K562 (cell line): ENCODE data around the gene LIFR. TPM values are rescaled to one million over a fixed set of nuclear protein-coding genes. Genes with fewer than 3 reads are reported as not detected.

Source experiments
- ATAC-seq: fragments of 200-7000 bp; cut with Tn5 transposase; 3 replicates; pipeline ENCODE4 v1.9.1; 2020; ENCODE audit warnings: moderate library complexity
- Bru-seq: library from RNA; stranded (reverse); fragments of 400-500 nt; gene quantifications from one replicate; lab custom pipeline; 2021; lab: Mats Ljungman, UMichigan
- BruChase-seq, 2 experiments: library from RNA; stranded (reverse); fragments of 400-500 nt; gene quantifications; one replicate each; lab custom pipeline; 2021; lab: Mats Ljungman, UMichigan
- BruUV-seq: library from RNA; stranded (reverse); fragments of 400-500 nt; replicated peaks from 2 replicates; lab custom pipeline; 2021; lab: Mats Ljungman, UMichigan
- CTCF ChIA-PET: fragments of 300-600 bp; formaldehyde crosslinking; extraction: SDS; loops from one replicate; lab custom pipeline; 2021; ENCODE audit warnings: low intra/inter-chr PET ratio; lab: Yijun Ruan, JAX
- POLR2A ChIA-PET: fragments of 300-600, 350-650 bp; sonication (Branson Sonifier 250); formaldehyde crosslinking; extraction: SDS; loops from one replicate; lab custom pipeline; 2021; ENCODE audit warnings: antibody characterized with exemption, inconsistent platforms; lab: Yijun Ruan, JAX
- DNase-seq, 4 experiments: peaks; one replicate each; pipeline versions ENCODE4 v3.0.0 to v3.0.0-alpha.2; 2011 to 2018; ENCODE audit warnings: low spot score in 3 of 4, mixed read lengths in 3 of 4; ENCODE audit errors: extremely low read depth in 1 of 4
- FAIRE-seq: peaks from 2 replicates; lab custom pipeline; 2011; peaks lifted over from hg19 to GRCh38; lab: Jason Lieb, UNC
- H2AFZ ChIP-seq: 2 replicates; pipeline ENCODE4 v1.6.0; 2011; ENCODE audit warnings: low read depth, low read length, control low read depth, inconsistent platforms
- H3K27ac ChIP-seq: fragments of 200-600 bp; 3 replicates; pipeline ENCODE4 v1.8.0; 2011; ENCODE audit warnings: low read depth, mild to moderate bottlenecking, control low read depth, inconsistent platforms, low read length, moderate library complexity, mixed read lengths; ENCODE audit errors: extremely low read depth
- H3K27me3 ChIP-seq, 2 experiments: fragments of 300-600 bp in 1 of 2; 2 replicates in 1 of 2; 3 replicates in 1 of 2; pipeline versions ENCODE4 v1.6.0 to v1.8.0; 2011; ENCODE audit warnings: inconsistent platforms in 2 of 2, low read length in 2 of 2, mild to moderate bottlenecking in 1 of 2, mixed read lengths in 1 of 2, moderate library complexity in 1 of 2; ENCODE audit not compliant: control insufficient read depth in 2 of 2, insufficient read depth in 2 of 2
- H3K36me3 ChIP-seq: fragments of 300-600 bp; 3 replicates; pipeline ENCODE4 v1.8.0; 2011; ENCODE audit warnings: mild to moderate bottlenecking, low read length, inconsistent platforms; ENCODE audit not compliant: control insufficient read depth, insufficient read depth
- H3K4me1 ChIP-seq, 2 experiments: fragments of 200-600 bp in 1 of 2; replicated peaks in 1 of 2; 2 replicates in 1 of 2; 3 replicates in 1 of 2; pipeline versions ENCODE4 v1.5.1 to v1.8.0; 2011; ENCODE audit warnings: inconsistent platforms in 2 of 2, low read length in 2 of 2, mild to moderate bottlenecking in 1 of 2, mixed read lengths in 1 of 2, moderate library complexity in 1 of 2; ENCODE audit not compliant: control insufficient read depth in 2 of 2, insufficient read depth in 2 of 2
- H3K4me2 ChIP-seq: 2 replicates; pipeline ENCODE4 v1.6.1; 2011; ENCODE audit warnings: low read length, control low read depth, inconsistent platforms, mixed read lengths; ENCODE audit not compliant: insufficient read depth
- H3K4me3 ChIP-seq: fragments of 200-600 bp; sonication (generic), shearing (Covaris generic); 2 replicates; pipeline ENCODE4 v1.5.1; 2016; ENCODE audit warnings: control low read depth, inconsistent platforms
- H3K79me2 ChIP-seq: fragments of 200-600 bp; 3 replicates; pipeline ENCODE4 v1.8.0; 2011; ENCODE audit warnings: low read length, inconsistent platforms; ENCODE audit not compliant: control insufficient read depth, insufficient read depth
- H3K9ac ChIP-seq, 2 experiments: 2 replicates each; pipeline versions ENCODE4 v1.6.0 to v1.6.1; 2011; ENCODE audit warnings: low read depth in 2 of 2, low read length in 2 of 2, control low read depth in 1 of 2, inconsistent platforms in 1 of 2, mild to moderate bottlenecking in 1 of 2, mixed read lengths in 1 of 2; ENCODE audit not compliant: insufficient read depth in 1 of 2
- H3K9me1 ChIP-seq: one replicate; pipeline ENCODE4 v1.6.0; 2011; ENCODE audit warnings: inconsistent platforms, mild to moderate bottlenecking, low read length, moderate library complexity; ENCODE audit not compliant: control insufficient read depth, insufficient read depth
- H3K9me3 ChIP-seq: replicated peaks from 2 replicates; pipeline ENCODE4 v1.5.1; 2011; ENCODE audit warnings: low read depth, low read length, inconsistent platforms; ENCODE audit not compliant: control insufficient read depth, insufficient read depth
- H4K20me1 ChIP-seq: replicated peaks from 2 replicates; pipeline ENCODE4 v1.6.1; 2011; ENCODE audit warnings: low read length, inconsistent platforms, mixed read lengths; ENCODE audit not compliant: control insufficient read depth, insufficient read depth
- EP400 ChIP-seq: fragments of 450-650 bp; IDR thresholded peaks from 2 replicates; pipeline ENCODE4 v1.6.1; 2017; ENCODE audit warnings: antibody characterized with exemption, mild to moderate bottlenecking, moderate library complexity
- MAZ ChIP-seq, 2 experiments: fragments of 450-650 bp in 1 of 2; sonication (generic) in 1 of 2; formaldehyde crosslinking; IDR thresholded peaks in 1 of 2; conservative IDR thresholded peaks in 1 of 2; 2 replicates each; pipeline versions ENCODE4 v1.4.0 to v1.5.0; 2020; ENCODE audit warnings: mild to moderate bottlenecking in 1 of 2, missing genetic modification reagents in 1 of 2
- POLR2AphosphoS5 ChIP-seq: IDR thresholded peaks from 2 replicates; pipeline ENCODE4 v1.6.1; 2011; ENCODE audit warnings: mild to moderate bottlenecking, low read depth, low read length, moderate library complexity; ENCODE audit not compliant: control insufficient read depth, insufficient read depth
- RB1 ChIP-seq: fragments of 450-650 bp; IDR thresholded peaks from 2 replicates; pipeline ENCODE4 v1.6.1; 2017; ENCODE audit warnings: low read depth, mild to moderate bottlenecking
- RBM25 ChIP-seq: fragments of 200-400 bp; formaldehyde crosslinking; IDR thresholded peaks from 2 replicates; pipeline ENCODE4 v1.6.1; 2018; ENCODE audit warnings: low read length, low read depth, moderate library complexity; ENCODE audit not compliant: severe bottlenecking
- RNF2 ChIP-seq: sonication (generic); IDR thresholded peaks from 2 replicates; pipeline ENCODE4 v1.6.1; 2016
- SP1 ChIP-seq: sonication (generic); formaldehyde crosslinking; IDR thresholded peaks from 2 replicates; pipeline ENCODE4 v1.8.1; 2022; ENCODE audit warnings: mild to moderate bottlenecking, missing genetic modification reagents
- ZNF75A ChIP-seq: fragments of 450-650 bp; formaldehyde crosslinking; IDR thresholded peaks from 2 replicates; pipeline ENCODE4 v1.4.0; 2020; ENCODE audit warnings: mild to moderate bottlenecking
- WGBS: fragments of 100-300 bp; shearing (Covaris generic); methylation state at CpG from one replicate; pipeline ENCODE4 v1.1.6; 2016; ENCODE audit warnings: low coverage, mixed read lengths; ENCODE audit not compliant: insufficient coverage; ENCODE audit errors: missing lambda C conversion rate; 5-methylcytosine and 5-hydroxymethylcytosine counted together
- in situ Hi-C: fragments of 300-500 bp; cut with MboI; formaldehyde crosslinking; loops from 4 replicates; pipeline ENCODE4 v1.15.0; 2018; ENCODE audit warnings: inconsistent platforms, mixed read lengths
- intact Hi-C: fragments of 100-400 bp; cut with micrococcal nuclease; formaldehyde crosslinking; loops from 2 replicates; pipeline ENCODE4 v1.14.2; 2022
- long read RNA-seq, 3 experiments: library from polyadenylated mRNA in 2 of 3; library from RNA in 1 of 3; unstranded in 2 of 3; stranded (forward) in 1 of 3; transcript quantifications; one replicate each; pipeline ENCODE4 v2.0.0, GENCODE V29; 2019 to 2022
- polyA minus RNA-seq, 3 experiments: library from RNA; depleted of rRNA, polyadenylated mRNA; stranded (reverse); fragments of >200 nt; gene quantifications; 2 replicates each; pipeline ENCODE4 v1.2.3, GENCODE V29; 2011
- polyA plus RNA-seq, 8 experiments: library from polyadenylated mRNA; depleted of rRNA in 4 of 8; stranded (reverse) in 5 of 8; unstranded in 3 of 8; fragments of >200 nt; fragmentation: Nextera tagmentation in 2 of 8; fragmentation: Illumina TruSeq in 1 of 8; extraction: Ambion mirVana in 2 of 8; extraction: Trizol in 1 of 8; gene quantifications; 2 replicates each; pipeline versions ENCODE4 v1.2.1 to v1.2.3, GENCODE V29; 2011 to 2014; ENCODE audit warnings: inconsistent platforms in 1 of 8, missing spikeins in 1 of 8
- total RNA-seq, 7 experiments: library from RNA; depleted of rRNA in 6 of 7; stranded (reverse); fragments of >200 nt in 6 of 7; fragmentation: Illumina TruSeq in 2 of 7; extraction: Trizol in 2 of 7; gene quantifications; 2 replicates each; pipeline versions ENCODE4 v1.2.1 to v1.2.3, GENCODE V29; 2011 to 2021; ENCODE audit warnings: low replicate concordance in 1 of 7
- TF ChIP-seq, protein P1 (sequence below): fragments of 450-650 bp; IDR thresholded peaks from 2 replicates; pipeline ENCODE4 v1.7.0; 2016; ENCODE audit warnings: borderline replicate concordance

The LIFR gene, protein sequence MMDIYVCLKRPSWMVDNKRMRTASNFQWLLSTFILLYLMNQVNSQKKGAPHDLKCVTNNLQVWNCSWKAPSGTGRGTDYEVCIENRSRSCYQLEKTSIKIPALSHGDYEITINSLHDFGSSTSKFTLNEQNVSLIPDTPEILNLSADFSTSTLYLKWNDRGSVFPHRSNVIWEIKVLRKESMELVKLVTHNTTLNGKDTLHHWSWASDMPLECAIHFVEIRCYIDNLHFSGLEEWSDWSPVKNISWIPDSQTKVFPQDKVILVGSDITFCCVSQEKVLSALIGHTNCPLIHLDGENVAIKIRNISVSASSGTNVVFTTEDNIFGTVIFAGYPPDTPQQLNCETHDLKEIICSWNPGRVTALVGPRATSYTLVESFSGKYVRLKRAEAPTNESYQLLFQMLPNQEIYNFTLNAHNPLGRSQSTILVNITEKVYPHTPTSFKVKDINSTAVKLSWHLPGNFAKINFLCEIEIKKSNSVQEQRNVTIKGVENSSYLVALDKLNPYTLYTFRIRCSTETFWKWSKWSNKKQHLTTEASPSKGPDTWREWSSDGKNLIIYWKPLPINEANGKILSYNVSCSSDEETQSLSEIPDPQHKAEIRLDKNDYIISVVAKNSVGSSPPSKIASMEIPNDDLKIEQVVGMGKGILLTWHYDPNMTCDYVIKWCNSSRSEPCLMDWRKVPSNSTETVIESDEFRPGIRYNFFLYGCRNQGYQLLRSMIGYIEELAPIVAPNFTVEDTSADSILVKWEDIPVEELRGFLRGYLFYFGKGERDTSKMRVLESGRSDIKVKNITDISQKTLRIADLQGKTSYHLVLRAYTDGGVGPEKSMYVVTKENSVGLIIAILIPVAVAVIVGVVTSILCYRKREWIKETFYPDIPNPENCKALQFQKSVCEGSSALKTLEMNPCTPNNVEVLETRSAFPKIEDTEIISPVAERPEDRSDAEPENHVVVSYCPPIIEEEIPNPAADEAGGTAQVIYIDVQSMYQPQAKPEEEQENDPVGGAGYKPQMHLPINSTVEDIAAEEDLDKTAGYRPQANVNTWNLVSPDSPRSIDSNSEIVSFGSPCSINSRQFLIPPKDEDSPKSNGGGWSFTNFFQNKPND
- 6.4 and 14.6 TPM in 2 replicates for total RNA-seq (2011; cell fraction: chromatin; rRNA removed; ENCODE audit: low replicate concordance)
- 3.0 and 3.2 TPM in 2 replicates for total RNA-seq (2011; cell fraction: nucleolus; rRNA removed)
- 3.6 and 9.8 TPM in 2 replicates for total RNA-seq (2011; cell fraction: nucleoplasm; rRNA removed)
- total RNA-seq (2014; rRNA removed) = 3.8 TPM in 2 replicates
- total RNA-seq (2014; rRNA removed; fragmentation: Illumina TruSeq; extraction: Trizol) = 3.3 and 4.2 TPM in 2 replicates
- 3.1 and 3.4 TPM in 2 replicates for total RNA-seq (2015; rRNA removed; fragmentation: Illumina TruSeq; extraction: Trizol)
- 3.4 and 3.7 TPM in 2 replicates for total RNA-seq (2021)
- 0.74 and 5.7 TPM in 2 replicates for polyA plus RNA-seq (2011; rRNA removed)
- polyA plus RNA-seq (2011; cell fraction: cytosol; rRNA removed) = 0.25 and 1.3 TPM in 2 replicates
- 0.87 and 4.5 TPM in 2 replicates for polyA plus RNA-seq (2011; cell fraction: nucleus; rRNA removed)
- polyA plus RNA-seq (2012) = 2.1 and 2.2 TPM in 2 replicates
- 1.7 and 1.8 TPM in 2 replicates for polyA plus RNA-seq (2014; fragmentation: Illumina TruSeq; extraction: Trizol)
- polyA plus RNA-seq (2014; fragmentation: Nextera tagmentation; extraction: Ambion mirVana) = under 1 TPM; 0.43 to 0.61 TPM
- polyA plus RNA-seq (2014; rRNA removed) = 0.94 and 1.3 TPM in 2 replicates
- polyA minus RNA-seq (2011; rRNA and poly(A)+ RNA removed) = 4.0 and 23.0 TPM in 2 replicates
- 1.4 and 7.7 TPM in 2 replicates for polyA minus RNA-seq (2011; cell fraction: cytosol; rRNA and poly(A)+ RNA removed)
- polyA minus RNA-seq (2011; cell fraction: nucleus; rRNA and poly(A)+ RNA removed) = 3.1 and 7.5 TPM in 2 replicates
- percentile 48 among the genes with signal in this experiment for Bru-seq, nascent RNA
- BruChase-seq, experiment 1, labeled RNA remaining after a 2-hour chase = percentile 50 among the genes with signal in this experiment
- percentile 55 among the genes with signal in this experiment for BruChase-seq, experiment 2, labeled RNA remaining after a 6-hour chase
- long read RNA-seq, experiment 1, full-length matches to known transcripts = 1 of 4 reads
- long read RNA-seq, experiment 1, partial matches to known transcripts = 0 of 4 reads
- long read RNA-seq, experiment 1, other reads (novel, unspliced or antisense) = 3 of 4 reads
- long read RNA-seq, experiment 2, partial matches to known transcripts = 0 of 1 reads
- long read RNA-seq, experiment 2, other reads (novel, unspliced or antisense) = 1 of 1 reads
- long read RNA-seq, experiment 3 = 0 reads

DNA sequence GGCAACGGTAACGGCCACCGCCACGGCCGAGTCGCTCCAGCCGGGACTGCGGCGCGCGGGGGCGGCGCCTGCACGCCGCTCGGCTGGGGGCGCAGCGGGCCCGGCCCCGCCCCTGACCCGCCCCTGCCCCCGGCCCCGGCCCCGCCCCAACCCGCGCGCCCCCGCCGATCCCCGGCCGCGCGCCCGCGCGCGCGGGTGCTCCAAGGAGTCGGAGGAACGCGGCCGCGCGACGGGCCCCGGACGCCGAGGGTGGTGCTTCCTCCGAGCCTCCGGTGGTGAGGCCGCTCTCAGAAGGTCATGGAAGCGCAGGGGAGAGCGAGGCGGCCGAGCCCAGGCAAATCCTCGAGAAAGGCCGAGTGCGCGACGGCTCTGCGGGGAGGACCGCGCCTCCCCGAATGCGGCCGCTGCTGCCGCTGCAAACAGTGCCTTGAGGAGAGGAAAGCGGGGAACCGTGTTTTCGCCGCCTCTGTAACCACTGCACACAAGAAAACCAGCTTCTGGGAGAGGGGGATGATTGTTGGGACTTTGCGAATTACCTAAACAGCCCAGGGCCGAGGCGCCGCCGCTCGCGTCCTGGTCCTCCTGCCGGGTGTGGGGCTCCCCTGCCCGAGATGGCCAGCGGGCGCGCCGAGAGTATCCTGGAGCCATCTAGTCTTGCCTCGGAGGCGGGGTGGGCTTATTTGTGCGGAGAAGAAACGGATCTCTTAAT lies at the start of gene LIFR:
LIFR (minus strand) TSS at position 48 of the 709 bp plus-strand sequence. CDS start 25,999 bp downstream, outside the sequence.
- WGBS = under 1% methylated on average over 64 of the region's 88 CpGs
- CTCF ChIA-PET = interaction anchor here (0.7 kb wide), 1 partner anchor 32 kb away, joined by 5 read pairs; no protein-coding TSS in a partner anchor
- TF ChIP-seq EP400 (no peak), POLR2AphosphoS5 (peak; percentile 46; the same call in 1 of the 2 replicates), RNF2 (peak; percentile 58; the same call in 1 of the 2 replicates), RBM25 (no peak), RB1 (peak; percentile 28; the same call in 1 of the 2 replicates), ZNF75A (no peak), SP1 (CRISPR knock-in tag) (peak; percentile 45; the same call in 1 of the 2 replicates), MAZ (CRISPR knock-in tag; conservative IDR thresholded peaks at IDR 0.05 in 1 of 2, IDR thresholded peaks at IDR 0.05 in 1 of 2) (peak; percentile 8 to 68; a peak in 3 of 4 replicates)
- TF ChIP-seq, protein P1, sequence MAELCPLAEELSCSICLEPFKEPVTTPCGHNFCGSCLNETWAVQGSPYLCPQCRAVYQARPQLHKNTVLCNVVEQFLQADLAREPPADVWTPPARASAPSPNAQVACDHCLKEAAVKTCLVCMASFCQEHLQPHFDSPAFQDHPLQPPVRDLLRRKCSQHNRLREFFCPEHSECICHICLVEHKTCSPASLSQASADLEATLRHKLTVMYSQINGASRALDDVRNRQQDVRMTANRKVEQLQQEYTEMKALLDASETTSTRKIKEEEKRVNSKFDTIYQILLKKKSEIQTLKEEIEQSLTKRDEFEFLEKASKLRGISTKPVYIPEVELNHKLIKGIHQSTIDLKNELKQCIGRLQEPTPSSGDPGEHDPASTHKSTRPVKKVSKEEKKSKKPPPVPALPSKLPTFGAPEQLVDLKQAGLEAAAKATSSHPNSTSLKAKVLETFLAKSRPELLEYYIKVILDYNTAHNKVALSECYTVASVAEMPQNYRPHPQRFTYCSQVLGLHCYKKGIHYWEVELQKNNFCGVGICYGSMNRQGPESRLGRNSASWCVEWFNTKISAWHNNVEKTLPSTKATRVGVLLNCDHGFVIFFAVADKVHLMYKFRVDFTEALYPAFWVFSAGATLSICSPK = no peak

More for the DNA sequence above, at the start of gene LIFR:
- intact Hi-C loops = no loop called here
- H3K27me3 ChIP-seq = peaks cover 0 to 5% of the 10 kb centered on the region in 2 experiments; a peak in 2 of 5 replicates
- ATAC-seq (peak; percentile 91), FAIRE-seq (no peak), DNase-seq (peak; percentile 83 to 97 (median 94))
- peak within 1 kb of the TSS; percentile 60 for H3K4me3 ChIP-seq
- H3K9ac ChIP-seq = peak within 1 kb of the TSS; percentile 64 to 92
- H3K4me2 ChIP-seq = peak within 1 kb of the TSS; percentile 89
- in situ Hi-C loops = no loop called here
- no peaks in the 10 kb centered on the region for H3K36me3 ChIP-seq
- H2AFZ ChIP-seq = peak within 1 kb of the TSS; percentile 94
- H3K9me1 ChIP-seq = no peaks in the 10 kb centered on the region
- H3K9me3 ChIP-seq = no peaks in the 10 kb centered on the region
- peaks cover 3 to 14% of the 10 kb centered on the region in 2 experiments; a peak in 3 of 5 replicates for H3K4me1 ChIP-seq
- POLR2A ChIA-PET = no interaction called here
- H3K79me2 ChIP-seq = no peaks in the 10 kb centered on the region
- no peaks in the 10 kb centered on the region for H4K20me1 ChIP-seq
- no TSS peak for BruUV-seq
- 0 out of 3 replicates have a peak within 1 kb of the TSS, but pooled peaks have one; percentile 21 for H3K27ac ChIP-seq
